Body of pancreas (tissue), 4 donors: ENCODE results near the gene ABHD8.

Experiments
- CTCF ChIP-seq, 7 experiments: fragments of 450-650 bp in 4 of 7; fragments of 200-600 bp in 3 of 7; sonication (generic) in 3 of 7; IDR thresholded peaks; one replicate each; pipeline ENCODE4 v1.5.1; 2016 to 2019; ENCODE audit warnings: antibody characterized with exemption in 7 of 7
- POLR2A ChIP-seq, 3 donors: fragments of 450-650 bp; IDR thresholded peaks; one replicate each; pipeline ENCODE4 v1.6.1; 2016; ENCODE audit warnings: antibody characterized with exemption in 3 of 3, mild to moderate bottlenecking in 2 of 3

- TF ChIP-seq POLR2A (IDR thresholded peaks at IDR 0.05), result no peak
- no peak for TF ChIP-seq CTCF (IDR thresholded peaks at IDR 0.05)
These were observed 36.0 kb upstream of the ABHD8 start for GRCh38 chr19:17339088-17339741.
